HL-60/S4 (cell line): ENCODE results near the gene BTBD1.
"Not testable (repeated sequence)": the region's sequence is repeated elsewhere in the genome, so short reads cannot be mapped to it uniquely, and the experiment has no call there.

Source experiments
- in situ Hi-C: fragments of 300-500 bp; cut with MboI; formaldehyde crosslinking; loops from 2 replicates; pipeline ENCODE4 v1.14.3; 2022; ENCODE audit warnings: low sequenced_read_pairs

Gene BTBD1

DNA sequence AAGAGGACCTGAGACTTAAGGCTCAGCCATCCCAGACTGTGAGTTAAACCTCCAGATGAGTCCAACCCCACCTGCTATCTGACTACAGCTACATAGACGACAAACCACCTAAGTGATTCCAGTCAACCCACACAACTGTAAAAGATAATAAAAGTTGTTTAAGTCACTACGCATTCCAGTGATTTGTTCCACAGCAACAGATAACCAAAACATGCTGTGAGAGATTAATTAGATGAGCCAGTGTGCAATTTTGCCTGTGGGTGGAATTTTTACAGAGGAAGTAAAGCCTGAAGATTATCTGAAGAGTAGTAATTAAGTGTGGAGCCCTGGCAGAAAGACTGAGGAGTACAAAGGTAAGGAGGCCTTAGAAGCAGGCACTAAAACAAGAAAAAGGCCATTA, 5.4 kb downstream of the BTBD1 start:
- in situ Hi-C loops: no loop called here

DNA sequence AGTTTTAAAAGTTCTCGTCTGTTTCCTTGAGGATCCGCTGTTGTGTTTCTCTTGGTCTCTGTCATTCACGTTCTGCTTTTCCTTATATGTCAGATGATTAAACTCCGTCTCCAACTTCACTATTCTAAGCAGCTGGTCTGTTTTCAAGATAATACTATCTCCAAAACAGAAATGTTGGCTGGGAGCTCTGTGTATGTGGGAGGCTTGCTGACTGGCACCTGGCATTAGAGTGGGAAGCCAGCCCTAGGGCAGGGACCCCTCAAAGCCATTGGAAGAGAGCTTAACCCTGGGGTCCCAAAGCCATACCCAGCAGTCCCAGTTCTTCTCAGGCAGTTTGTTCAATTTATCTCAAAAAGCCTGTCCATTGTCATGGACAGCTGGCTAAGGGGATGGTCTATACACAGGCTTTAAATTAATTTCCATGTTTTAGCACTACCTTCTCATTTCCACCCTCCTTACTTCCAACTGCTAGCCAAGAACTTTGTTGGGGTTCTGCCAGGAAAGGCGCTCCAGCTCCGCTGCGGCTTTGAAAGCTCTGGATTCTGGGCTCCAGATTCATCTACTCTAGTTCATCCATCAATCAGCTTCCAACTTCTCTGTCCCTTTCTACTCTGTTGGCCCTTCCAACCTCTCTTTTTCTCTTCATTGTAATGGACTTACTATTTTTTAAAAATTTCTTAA, 9.2 kb downstream of the BTBD1 start:
- in situ Hi-C loops: no loop called here

DNA sequence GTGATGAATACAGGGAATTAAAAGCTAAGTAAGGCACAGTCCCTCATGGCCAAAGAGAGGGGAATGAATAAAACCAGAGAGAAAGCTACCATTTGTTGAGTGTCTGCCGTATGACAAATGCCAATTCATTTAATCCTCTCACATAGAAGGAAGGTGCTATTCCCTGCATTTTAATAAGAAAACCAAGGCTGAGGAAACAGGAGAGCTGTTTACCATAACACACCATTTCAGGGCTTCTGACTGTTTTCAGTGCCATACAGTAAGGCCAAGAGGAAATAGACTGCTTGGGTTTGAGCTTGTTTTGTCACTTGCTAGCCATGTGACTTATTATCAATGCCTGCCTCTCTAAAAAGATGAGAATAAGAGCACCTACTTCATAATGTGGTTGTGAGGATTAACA, 10.1 kb downstream of the BTBD1 start:
- in situ Hi-C loops: no loop called here

DNA sequence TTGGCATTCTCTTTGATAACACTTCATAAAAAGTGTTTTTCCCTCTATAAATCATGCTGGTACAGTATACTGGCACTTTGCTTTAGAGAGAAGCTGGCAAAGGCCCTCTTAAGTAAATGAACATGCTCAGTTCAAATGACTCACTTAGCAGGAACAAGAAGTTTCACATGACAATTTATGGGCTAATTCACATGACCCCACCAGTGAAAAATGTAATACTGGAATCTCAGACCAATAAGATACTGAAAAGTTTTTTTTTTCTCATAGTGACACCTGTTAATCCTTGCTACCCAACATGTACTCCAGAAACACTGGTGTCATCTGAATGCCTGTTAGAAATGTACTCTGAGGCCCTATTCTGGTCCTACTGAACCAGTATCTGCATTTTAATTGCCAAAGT, 13.9 kb downstream of the BTBD1 start:
- in situ Hi-C loops: no loop called here

DNA sequence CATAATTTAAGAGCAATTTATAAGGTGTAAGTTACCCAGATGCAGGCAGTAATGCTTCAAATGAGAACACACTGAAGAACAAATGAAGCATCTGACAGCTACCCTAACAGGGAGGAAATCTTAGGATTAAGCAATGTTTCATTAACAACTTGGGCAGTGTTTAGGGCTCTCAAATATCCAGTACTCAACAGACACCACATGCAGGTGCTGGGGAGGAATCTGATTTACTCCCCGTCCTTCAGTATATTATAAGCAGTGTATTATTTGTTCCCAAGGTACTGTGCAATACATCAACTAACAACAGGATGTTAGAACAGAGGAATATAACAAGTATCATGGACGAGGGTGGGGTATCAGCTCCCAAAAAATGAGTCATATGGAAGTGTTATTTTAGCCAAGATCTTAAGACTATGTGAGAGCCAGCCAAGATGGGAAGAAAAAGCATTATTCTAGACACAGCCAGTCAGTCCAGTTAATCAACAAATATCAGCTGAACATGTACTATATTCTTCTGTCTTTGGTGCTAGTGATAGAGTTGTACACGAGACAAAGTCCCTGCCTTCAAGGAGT, 20.4 kb downstream of the BTBD1 start:
- in situ Hi-C loops: no loop called here

DNA sequence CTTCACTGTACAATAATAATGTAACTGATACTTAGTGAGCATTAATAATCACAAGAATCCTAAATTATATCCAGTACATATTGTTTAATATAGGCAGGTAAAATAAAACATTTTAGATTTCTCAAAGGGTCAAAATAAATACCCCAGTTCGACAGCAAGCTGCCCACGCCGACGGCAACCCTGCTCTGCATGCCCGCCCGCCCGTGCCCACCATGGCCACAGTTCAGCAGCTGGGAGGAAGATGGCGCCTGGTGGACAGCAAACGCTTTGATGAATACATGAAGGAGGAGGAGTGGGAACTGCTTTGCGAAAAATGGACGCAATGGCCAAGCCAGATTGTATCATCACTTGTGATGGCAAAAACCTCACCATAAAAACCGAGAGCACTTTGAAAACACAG, 22.9 kb downstream of the BTBD1 start:
- in situ Hi-C loops: no loop called here

DNA sequence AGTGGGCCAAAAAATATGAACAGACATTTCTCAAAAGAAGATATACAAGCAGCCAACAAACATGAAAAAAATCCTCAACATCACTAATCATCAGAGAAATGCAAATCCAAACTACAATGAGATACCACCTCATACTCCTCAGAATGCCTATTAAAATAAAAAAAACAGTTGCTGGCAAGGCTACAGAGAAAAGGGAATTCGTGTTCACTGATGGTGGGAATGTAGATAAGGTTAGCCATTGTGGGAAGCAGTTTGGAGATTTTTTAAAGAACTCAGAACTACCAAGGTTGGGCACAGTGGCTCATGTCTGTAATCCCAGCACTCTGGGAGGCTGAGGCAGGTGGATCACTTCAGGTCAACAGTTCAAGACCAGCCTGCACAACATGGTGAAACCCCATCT, 27.8 kb downstream of the BTBD1 start:
- in situ Hi-C loops: no loop called here

DNA sequence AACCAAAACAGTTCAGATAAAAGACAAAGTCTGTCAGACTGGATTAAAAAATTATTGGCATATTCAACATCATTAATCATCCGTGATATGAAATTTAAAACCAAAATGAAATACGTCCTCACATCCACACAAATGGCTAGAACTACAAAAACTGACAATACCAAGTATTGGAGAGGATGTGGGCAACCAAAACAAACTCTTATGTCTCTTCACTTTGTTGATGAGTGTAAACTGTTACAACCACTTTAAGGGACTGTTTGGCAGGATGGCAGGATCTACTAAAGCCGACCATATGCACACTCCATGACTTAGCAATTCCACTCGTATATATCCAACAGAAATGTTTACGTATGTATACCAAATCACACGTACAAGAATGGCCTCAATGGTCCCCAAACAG, 30.8 kb downstream of the BTBD1 start:
- in situ Hi-C loops: no loop called here

DNA sequence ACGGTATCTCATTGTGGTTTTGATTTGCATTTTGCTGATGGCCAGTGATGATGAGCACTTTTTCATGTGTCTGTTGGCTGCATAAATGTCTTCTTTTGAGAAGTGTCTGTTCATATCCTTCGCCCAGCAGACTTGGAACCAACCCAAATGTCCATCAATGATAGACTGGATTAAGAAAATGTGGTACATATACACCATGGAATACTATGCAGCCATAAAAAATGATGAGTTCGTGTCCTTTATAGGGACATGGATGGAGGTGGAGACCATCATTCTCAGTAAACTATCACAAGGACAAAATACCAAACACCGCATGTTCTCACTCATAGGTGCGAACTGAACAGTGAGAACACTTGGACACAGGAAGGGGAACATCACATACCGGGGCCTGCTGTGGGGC, 35.8 kb downstream of the BTBD1 start:
- in situ Hi-C loops: not testable (repeated sequence)

DNA sequence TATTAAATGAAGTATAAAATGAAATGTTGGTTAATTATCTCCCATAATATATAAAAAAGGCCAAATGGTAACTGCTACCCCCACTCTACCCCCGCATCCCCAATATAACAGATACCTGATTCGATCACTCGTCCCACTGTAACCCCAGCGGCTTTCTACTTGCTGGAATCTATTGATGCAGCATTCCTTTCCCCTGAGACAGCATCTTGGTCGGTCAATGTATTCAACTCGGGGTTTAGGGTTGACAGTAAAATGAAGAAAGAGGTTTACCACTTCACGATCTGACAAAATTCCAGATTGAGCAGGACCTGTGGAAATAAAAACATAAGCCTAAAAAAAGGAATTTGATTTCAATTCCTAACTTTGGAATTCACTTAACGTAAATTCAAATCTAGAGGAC, 37.0 kb downstream of the BTBD1 start:
- in situ Hi-C loops: no loop called here

DNA sequence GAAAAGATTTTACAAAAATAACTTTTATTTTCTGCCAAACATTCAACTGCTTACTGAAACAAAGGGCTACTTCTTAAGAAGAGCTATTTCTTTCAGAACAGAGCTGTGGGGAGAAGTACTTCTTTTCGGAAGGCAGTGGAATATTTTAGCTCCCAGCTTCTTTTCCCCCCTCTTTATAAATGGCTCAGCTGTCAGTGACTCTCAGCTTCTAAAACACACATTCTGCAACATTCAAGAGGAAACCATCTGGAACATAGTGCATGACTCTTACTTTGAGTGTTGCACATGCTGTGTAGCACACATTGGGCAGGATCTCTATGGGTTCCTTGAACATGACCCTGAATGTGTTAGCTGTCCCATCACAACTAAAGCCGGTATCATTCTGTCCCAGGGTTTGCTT, 48.6 kb downstream of the BTBD1 start:
- in situ Hi-C loops: loop anchor here (25.0 kb wide), 1 partner anchor 481 kb away; the partner anchor contains the start of gene RPS17

DNA sequence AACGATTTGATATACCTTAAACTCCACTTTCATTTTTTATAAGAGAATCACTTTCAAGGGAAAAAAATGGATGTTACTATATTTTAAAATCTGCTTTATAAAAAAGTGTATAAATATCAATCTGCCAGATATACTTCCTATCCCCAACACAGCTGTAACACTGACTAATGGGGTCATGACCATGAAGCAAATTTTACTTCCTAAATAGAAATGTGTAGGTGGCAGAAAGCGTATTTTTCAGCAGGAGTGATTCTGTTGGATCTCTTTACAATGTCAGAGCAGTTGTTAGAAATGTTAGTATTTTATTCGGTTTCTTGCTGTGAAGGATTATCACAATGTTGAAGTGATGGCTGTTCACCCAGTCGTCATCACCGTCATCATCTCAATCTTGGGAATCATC, 50.1 kb downstream of the BTBD1 start:
- in situ Hi-C loops: loop anchor here (25.0 kb wide), 1 partner anchor 480 kb away; the partner anchor contains the start of gene RPS17

DNA sequence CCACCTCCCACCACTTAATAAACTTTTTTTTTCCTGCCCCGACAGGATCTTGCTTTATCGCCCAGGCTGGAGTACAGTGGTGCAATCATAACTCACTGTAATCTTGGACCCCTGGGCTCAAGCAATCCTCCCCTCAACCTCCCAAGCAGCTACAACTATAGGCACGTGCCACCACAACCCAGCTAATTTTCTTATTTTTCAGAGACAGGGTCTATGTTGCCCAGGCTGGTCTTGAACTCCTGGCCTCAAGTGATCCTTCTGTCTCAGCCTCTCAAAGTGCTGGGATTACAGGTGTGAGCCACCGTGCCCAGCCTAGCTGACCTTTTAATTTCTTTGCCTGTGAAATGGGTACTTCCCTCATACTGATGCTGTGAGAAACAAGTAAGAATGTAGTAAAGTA, 51.7 kb downstream of the BTBD1 start:
- in situ Hi-C loops: loop anchor here (25.0 kb wide), 1 partner anchor 478 kb away; the partner anchor contains the start of gene RPS17

DNA sequence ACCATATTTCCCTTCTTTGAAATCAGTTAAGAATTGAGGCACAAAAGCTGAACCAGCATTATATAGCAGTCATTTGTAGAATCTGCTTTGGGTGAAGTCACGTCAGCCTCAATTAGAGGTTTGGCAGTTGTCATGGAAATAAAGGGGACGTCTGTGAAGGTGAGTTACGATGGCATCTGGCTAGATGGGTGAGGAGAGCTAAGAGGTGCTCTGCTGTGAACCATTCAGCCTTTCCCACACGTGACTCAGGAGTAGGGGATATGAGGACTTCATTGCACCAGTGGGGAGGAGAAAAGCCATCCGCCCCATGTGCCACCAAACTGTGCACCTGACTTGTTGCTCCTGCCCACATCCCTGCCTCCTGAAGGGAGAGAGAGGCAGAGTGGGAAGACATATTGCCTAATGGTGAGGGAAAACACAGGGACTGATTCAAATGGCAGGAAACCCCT, 52.8 kb downstream of the BTBD1 start:
- in situ Hi-C loops: loop anchor here (25.0 kb wide), 1 partner anchor 477 kb away; the partner anchor contains the start of gene RPS17

DNA sequence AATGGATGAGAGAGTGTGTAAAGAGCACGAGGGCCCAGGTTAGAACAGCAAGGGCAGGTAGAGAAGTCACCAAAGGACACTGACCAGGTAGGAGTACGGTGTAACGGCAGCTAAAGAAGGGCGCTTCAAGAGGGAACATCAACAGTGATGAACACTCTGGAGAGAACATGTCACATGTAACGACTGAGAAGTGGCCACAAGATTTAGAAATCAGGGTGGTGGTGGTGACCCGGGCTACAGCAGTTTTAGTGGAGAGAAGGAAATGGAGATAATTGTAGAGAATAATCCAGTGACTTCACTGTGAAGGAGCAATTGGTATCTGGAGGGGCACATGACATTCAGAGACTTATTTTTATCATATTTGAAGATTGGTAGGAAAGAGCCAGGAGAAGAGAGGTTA, 54.4 kb downstream of the BTBD1 start:
- in situ Hi-C loops: loop anchor here (25.0 kb wide), 1 partner anchor 475 kb away; the partner anchor contains the start of gene RPS17

DNA sequence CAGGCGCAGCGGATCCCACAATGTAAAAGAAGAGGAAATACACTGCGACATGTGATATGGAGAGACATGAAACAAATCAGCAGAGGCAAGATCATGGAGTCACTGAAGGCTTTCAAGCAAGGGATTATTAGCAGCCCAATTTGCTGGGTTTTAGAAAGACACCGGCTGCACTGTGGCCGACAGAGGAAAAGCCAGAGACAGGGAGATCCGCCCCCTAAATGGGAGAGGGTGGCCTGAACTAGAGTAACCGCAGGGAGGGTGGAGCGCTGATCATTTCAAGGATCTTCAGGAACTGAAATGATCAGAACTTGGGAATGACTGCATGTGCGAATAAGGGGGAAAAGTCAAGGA, 55.0 kb downstream of the BTBD1 start:
- in situ Hi-C loops: loop anchor here (25.0 kb wide), 1 partner anchor 475 kb away; the partner anchor contains the start of gene RPS17

DNA sequence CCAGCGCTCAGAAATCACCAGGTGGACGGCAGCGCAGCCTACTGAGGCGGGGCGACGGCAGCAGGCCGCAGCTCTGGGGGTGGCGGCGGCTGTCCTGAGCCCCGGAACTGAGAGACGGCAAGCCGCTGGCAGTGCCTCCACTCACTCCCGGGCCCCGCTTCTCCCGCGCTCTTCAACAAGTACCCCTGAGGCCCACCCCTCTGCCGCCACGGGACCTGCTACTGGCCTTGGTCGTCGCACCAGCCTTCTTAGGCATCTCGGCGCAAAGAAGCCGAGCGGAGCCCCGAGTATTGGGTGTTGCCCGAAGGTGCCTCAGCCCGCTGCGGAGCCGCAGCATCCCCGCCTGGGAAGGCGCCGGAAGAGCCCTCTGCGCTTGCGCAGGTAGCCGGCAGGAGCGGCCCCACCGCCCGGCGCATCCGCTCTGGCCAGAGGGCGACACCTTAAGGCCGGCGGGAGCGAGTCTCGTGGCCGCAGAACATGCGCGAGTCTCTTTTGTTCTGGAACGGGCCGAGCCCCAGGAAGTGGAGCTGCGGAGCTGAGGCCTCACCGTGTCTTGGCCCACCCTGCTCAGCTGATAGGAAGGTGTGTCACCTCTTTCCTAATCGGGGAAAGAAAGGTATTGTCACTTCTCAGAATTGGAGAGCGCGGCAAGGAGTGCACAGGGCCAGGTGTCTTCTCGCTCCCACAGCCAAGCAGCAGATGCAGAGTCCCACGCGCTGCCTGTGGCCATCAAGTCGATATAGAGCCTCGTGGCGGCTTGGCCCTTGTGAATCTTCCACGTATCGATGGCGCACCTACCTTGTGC, 55.6 kb downstream of the BTBD1 start, which contains the start of gene C15orf40:
TSS of gene C15orf40 (minus strand) at position 369 of the 805 bp plus-strand sequence. CDS start at position 337, 32 bp downstream.
- in situ Hi-C loops: loop anchor here (25.0 kb wide), 1 partner anchor 474 kb away; the partner anchor contains the start of gene RPS17

DNA sequence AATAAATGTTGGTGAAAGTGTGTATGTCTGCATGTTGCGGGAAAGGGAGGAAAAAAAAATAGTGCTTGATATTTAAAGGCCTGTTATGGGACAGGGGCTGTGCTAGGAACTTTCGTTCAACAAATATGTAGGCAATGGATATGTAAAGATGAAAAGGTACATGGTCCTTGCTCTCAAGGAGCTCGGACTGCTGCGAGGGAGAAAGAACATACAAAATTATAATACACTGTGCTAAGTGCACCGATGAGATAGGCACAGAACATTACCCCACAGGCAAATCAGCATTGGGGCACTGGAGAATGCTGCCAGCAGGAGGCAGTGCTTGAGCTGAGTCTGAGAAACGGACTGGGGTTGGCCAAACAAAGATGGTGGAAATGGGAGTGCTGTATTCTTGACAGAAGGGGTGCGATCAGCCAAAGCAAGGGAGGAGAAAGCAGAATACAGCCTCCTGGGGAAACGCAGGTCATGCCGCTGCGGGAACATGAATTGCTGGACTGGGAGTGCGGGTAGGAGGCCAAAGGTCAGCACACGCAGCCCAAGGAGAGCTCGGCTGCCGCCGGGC, 56.3 kb downstream of the BTBD1 start:
- in situ Hi-C loops: loop anchor here (25.0 kb wide), 1 partner anchor 473 kb away; the partner anchor contains the start of gene RPS17

DNA sequence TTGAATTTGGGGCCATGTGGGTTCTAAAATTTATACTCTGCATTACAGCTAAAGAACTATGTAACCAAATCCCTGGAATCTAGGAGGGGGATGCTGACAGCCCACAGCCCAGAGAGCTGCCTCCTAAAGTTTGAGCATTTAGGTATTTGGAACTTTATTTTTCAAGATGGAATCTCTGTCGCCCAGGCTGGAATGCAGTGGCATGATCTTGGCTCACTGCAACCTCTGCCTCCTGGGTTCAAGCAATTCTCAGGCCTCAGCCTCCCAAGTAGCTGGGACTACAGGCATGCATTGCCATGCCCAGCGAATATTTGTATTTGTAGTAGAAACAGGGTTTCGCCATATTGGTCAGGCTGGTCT, 66.4 kb downstream of the BTBD1 start:
- in situ Hi-C loops: loop anchor here (25.0 kb wide), 1 partner anchor 463 kb away; the partner anchor contains the start of gene RPS17

DNA sequence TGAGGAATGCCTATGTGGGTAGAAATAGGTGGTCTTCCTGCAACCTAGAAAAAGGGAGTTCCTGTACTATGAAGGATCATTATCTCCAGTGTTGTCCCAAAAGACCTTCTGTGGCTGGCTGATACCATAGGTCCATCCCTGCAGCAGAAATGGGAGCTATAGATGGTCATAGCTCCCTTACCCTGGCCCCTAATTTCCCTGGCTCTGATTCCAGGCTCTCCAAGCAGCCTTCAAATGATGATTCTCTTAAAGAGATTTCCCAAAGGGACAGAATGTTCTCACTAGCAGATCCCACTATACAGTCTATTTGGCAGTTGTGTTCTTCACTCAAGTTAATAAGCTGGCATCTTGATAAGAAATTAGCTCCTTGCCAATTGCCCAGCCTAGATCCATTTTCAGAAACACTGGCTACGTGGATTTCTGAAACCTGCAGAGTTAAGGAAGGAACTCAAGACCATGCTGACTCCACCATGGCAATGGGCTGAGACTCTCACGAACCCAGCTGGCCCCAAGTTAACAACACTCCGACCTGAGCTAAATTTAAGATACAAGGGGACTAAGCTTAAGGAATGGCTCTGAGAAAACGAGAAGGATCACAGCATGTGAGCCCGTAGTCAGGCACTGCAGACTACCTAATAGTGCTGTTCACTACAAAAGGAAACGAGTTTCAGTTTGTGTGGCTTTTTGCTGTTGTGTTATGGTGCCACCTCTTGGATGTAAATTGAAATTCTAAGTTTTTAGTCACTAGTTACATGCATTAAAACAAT, 67.0 kb downstream of the BTBD1 start:
- in situ Hi-C loops: loop anchor here (25.0 kb wide), 1 partner anchor 463 kb away; the partner anchor contains the start of gene RPS17
